ENCODE results near the gene PLEKHA6. TPM values are rescaled to one million over a fixed set of nuclear protein-coding genes. Genes with fewer than 3 reads are reported as not detected.
A peak's percentile ranks its signal among the peaks of the same experiment; 100 is the strongest.

PLEKHA6 gene
- total and polyA plus RNA-seq, 2 of the 8 experiments (the other 6 are each of a cell fraction or from before 2014, with no cell fraction given), result 4.8 to 20.2 TPM

- TF ChIP-seq CEBPB (IDR thresholded peaks at IDR 0.05; ENCODE audit: low read depth, low read length) (no peak), TEAD4 (IDR thresholded peaks at IDR 0.05; ENCODE audit: low read depth, low read length) (no peak), EP300 (IDR thresholded peaks at IDR 0.05; ENCODE audit: borderline replicate concordance in 1 of 2, low read depth in 2 of 2, low read length in 2 of 2) (peak in 1 of 2 experiments; percentile 76; a peak in 1 of 3 replicates), JUND (IDR thresholded peaks at IDR 0.05; ENCODE audit: low read length) (0 out of 2 replicates have a peak, but pooled peaks have one; percentile 14), TBP (IDR thresholded peaks at IDR 0.05; ENCODE audit: low read depth, low read length) (no peak), KDM1A (IDR thresholded peaks at IDR 0.05; ENCODE audit: borderline replicate concordance, low read length) (no peak), ATF2 (IDR thresholded peaks at IDR 0.05; ENCODE audit: low read length) (no peak), ATF3 (IDR thresholded peaks at IDR 0.05; ENCODE audit: insufficient read depth, low read depth, low read length) (no peak), SRF (IDR thresholded peaks at IDR 0.05; ENCODE audit: low read depth, low read length) (no peak), KDM5A (IDR thresholded peaks at IDR 0.05; ENCODE audit: low read length) (no peak), YY1 (IDR thresholded peaks at IDR 0.05; ENCODE audit: low read depth, low read length) (peak; percentile 98), CHD2 (IDR thresholded peaks at IDR 0.05; ENCODE audit: low read length) (no peak), HDAC2 (IDR thresholded peaks at IDR 0.05; ENCODE audit: borderline replicate concordance in 1 of 2, low read depth in 2 of 2, low read length in 2 of 2) (peak in 1 of 2 experiments; percentile 83; a peak in 1 of 4 replicates), BRCA1 (IDR thresholded peaks at IDR 0.05; ENCODE audit: low read depth, low read length) (no peak), CTCF (IDR thresholded peaks at IDR 0.05; ENCODE audit: control extremely low read depth in 1 of 3, insufficient read depth in 1 of 3, low read depth in 1 of 3, low read length in 3 of 3) (no peak), RAD21 (IDR thresholded peaks at IDR 0.05 in 1 of 2, conservative IDR thresholded peaks at IDR 0.05 in 1 of 2; ENCODE audit: low read depth in 2 of 2, low read length in 2 of 2) (no peak), ASH2L (IDR thresholded peaks at IDR 0.05; ENCODE audit: low read length) (peak; percentile 32), POLR2A (IDR thresholded peaks at IDR 0.05; ENCODE audit: control extremely low read depth in 1 of 2, low read depth in 2 of 2, low read length in 2 of 2) (no peak), JUN (IDR thresholded peaks at IDR 0.05; ENCODE audit: low read depth, low read length) (no peak), MAFK (IDR thresholded peaks at IDR 0.05; ENCODE audit: low read depth, low read length) (no peak)
Observed at GRCh38 chr1:204350857-204351573, 8.7 kb downstream of the PLEKHA6 start (continued).
